Measurements from ENCODE around the gene GCC2.
"Not testable (repeated sequence)": the region's sequence is repeated elsewhere in the genome, so short reads cannot be mapped to it uniquely, and the experiment has no call there.

Gene GCC2, protein sequence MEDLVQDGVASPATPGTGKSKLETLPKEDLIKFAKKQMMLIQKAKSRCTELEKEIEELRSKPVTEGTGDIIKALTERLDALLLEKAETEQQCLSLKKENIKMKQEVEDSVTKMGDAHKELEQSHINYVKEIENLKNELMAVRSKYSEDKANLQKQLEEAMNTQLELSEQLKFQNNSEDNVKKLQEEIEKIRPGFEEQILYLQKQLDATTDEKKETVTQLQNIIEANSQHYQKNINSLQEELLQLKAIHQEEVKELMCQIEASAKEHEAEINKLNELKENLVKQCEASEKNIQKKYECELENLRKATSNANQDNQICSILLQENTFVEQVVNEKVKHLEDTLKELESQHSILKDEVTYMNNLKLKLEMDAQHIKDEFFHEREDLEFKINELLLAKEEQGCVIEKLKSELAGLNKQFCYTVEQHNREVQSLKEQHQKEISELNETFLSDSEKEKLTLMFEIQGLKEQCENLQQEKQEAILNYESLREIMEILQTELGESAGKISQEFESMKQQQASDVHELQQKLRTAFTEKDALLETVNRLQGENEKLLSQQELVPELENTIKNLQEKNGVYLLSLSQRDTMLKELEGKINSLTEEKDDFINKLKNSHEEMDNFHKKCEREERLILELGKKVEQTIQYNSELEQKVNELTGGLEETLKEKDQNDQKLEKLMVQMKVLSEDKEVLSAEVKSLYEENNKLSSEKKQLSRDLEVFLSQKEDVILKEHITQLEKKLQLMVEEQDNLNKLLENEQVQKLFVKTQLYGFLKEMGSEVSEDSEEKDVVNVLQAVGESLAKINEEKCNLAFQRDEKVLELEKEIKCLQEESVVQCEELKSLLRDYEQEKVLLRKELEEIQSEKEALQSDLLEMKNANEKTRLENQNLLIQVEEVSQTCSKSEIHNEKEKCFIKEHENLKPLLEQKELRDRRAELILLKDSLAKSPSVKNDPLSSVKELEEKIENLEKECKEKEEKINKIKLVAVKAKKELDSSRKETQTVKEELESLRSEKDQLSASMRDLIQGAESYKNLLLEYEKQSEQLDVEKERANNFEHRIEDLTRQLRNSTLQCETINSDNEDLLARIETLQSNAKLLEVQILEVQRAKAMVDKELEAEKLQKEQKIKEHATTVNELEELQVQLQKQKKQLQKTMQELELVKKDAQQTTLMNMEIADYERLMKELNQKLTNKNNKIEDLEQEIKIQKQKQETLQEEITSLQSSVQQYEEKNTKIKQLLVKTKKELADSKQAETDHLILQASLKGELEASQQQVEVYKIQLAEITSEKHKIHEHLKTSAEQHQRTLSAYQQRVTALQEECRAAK (N-terminal part only)

DNA sequence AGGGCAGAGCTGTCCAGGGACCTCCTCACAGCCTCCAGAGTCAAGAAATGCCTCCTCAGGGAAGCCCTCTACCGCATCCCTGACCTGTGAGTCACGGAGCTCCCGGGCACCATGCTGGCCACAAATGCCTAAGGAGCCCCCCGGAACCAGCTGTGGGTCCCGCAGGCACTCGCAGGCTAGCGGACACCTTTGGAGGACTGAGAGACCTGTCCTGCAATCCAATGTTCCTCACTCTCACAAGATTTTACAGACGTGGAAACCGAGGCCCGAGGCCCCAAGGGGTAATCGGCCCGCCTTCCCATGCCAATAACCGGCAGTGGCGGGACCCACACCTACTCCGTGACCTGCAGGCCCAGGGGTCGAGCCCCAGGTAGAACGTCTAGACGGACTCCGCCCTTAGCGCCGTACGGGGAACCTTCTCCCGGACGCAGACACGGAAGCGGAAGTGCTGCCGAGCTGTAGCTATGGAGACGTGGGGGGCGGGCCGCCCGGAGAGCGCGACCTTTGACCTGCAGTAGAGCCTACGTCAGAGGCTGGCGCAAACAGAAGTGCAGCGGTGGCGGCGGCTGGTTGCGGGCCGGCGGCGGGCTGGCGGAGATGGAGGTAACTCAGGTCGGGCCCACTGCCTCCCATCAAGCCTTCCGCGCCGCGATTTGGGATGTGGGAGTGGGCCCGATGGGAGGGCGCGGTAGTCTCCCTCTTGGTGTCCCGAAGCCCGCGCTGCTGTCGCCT, at the start of gene GCC2:
TSS of gene GCC2 (plus strand) at position 529 of the 732 bp plus-strand sequence. CDS start at position 598, 69 bp downstream.
- DNase-seq (ENCODE audit: low spot score) = peak; percentile 96

DNA sequence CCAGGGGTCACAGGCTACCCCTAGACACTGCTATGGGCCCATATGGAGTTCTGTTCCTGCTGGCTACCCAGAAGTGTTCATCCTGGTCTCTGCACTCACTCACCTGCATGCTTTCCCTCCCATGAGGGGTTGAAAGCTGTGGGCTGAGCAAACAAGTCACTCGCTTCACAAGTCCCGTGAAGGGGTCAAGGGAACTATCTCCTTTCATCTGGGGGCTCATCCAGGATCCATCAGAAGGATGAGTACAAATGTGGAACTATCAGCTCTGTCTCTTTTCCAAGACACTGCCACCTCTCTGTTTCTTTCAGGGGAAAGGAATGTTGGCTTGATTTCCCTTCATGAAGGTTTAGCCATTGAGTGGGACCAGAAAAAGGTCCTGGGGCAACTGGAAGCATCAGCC, 49.5 kb upstream of the GCC2 start:
- DNase-seq (ENCODE audit: low spot score) = no peak

DNA sequence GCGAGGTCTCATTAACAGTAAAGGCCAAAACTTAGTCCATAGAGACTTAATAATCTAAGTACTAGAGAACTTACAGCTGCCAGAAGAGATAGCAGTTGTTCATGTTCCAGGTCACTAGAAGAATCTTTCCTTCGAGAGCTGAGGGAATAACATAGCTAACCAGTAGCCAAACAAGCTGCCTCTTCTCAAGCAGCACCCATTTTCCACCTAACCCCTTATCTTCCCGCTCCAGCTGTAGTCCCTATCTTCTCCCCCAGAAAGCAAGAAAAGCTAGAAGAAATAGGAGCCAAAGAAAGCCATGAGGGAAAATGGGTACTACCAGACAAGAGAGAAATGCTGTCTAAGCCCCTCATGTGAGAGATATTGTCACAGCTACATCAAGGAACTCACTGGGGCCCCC, 47.2 kb upstream of the GCC2 start:
- no peak for DNase-seq (ENCODE audit: low spot score)

DNA sequence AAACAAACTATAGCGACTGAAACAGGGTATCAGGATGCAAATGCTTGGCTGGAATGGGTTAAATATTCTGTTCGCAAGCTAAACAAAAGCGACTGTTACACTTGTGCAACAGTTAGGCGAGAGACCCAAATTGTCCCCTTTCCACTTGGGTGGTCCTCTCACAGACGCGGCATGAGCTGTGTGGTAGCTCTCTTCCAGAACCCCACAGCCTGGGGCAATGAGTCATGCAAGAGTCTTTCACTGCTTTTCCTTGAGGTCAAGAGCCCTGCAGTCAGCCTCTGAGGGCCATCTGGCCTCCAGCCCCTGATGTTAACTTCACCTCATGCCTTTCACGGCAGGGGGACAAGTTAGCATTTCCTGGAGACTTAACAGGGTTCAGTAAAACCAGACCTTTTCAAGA, 45.5 kb upstream of the GCC2 start:
- DNase-seq (ENCODE audit: low spot score) = no peak

DNA sequence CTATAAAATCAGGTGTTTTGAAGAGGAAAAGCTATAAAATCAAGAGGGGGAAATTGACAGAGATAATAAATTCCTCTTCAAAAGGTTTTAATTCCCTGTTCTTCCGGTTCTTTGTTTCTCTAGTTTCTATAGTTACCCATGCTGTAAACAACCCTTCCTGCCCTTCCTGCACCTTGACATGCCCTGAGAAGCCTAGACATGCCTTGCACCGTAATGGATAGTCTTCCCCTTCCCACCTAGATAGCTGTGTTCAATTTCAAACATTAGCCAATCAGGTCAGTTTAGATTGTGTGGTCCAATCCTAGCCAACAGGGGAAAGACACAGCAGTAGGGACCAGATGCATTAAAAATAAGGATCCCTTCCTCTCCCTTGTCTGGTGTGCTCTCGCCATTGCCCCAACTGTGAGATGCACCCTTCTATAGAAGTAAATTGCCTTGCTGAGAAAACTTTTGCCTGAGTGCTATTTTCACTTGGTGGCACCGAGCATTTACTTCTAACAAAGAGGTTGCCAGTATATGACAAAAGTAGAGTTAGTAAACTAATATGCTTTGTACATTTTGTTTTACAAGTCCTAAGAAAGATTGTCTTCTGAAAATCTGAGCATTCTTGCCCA, 44.1 kb upstream of the GCC2 start:
- no peak for DNase-seq (ENCODE audit: low spot score)

DNA sequence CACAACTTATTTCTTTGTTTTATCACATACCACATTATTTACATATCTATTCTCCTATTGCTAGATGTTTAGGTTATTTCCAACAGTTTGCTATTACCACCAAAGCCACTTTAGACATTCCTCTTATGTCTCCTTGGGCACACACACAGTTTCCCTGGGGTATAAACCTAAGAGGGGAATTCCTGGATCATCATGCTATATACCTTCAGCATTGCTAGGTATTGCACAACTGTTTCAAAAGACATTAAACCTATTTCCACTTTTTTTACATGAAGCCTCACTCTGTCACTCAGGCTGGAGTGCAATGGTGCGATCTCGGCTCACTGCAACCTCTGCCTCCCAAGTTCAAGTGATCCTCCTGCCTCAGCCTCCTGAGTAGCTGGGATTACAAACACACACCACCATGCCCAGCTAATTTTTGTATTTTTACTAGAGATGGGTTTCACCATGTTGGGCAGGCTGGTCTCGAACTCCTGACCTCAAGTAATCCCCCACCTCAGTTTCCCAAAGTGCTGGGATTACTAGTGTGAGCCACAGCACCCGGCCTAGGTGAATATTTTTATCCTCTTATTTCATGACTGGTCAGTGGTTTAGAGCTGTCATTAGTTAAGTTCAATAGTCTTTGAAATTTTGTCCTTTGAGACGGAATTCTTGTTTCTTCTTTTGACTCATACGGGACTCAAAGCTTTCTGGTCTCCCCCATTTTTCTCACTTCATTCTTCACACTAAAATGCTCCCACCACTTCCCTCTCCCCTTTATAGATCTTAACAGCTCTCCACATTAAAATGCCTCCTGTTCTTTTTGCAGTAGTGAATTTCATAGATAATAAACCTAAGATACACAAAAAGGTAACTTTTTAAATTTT, 40.9 kb upstream of the GCC2 start:
- DNase-seq (ENCODE audit: low spot score) = no peak

DNA sequence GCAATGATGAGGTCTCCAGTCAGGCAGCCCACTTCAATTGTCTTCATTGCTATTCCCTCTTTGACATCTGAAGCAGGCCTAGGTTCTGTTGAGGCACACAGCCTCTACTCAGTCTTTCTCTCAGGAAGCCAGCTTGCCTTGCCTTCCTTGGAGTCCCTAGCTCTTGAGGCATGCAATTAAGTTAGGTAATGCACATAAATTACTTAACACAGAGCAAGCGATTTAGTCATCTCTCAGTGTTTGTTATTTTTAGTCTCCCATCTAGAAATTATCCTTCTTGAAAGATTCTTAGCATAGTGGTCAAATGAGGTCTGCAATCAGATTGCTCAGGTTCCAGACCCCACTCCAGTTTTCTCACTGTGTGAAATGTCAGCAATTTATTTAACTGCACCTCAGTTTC, 39.2 kb upstream of the GCC2 start:
- DNase-seq (ENCODE audit: low spot score) = no peak

DNA sequence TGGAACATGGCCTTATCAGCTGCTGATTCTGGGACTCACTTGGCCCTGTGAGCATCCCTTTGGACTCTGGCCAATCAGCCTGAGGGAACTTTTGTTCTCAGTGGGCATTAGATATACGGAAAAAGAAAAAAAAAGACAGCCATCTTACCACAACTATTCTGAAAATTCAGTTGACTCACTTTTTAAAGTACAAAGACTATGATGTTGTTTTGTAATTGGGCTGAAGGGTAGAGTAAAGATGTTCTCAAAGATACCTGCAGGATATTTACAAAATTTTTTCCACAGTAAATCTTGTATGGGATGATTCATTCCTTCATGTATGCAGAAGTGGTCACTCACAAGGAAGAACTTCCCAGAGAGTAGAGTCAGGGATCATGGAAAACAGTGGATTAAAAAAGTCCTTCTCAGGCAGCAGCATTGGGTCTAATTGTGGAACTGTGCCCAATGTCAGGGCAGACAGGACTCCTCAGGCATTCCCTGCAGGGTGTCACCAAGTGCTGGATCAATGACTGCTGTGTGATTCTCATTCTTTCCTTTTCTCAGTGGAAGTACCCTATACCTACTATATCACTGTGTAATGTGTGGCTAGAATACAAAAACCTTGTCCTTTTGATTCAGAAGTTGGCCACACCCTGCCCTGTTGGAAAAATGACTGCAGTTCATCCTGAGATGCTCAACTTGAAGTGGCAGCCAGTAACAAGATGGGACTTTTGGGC, 35.9 kb upstream of the GCC2 start:
- no peak for DNase-seq (ENCODE audit: low spot score)

DNA sequence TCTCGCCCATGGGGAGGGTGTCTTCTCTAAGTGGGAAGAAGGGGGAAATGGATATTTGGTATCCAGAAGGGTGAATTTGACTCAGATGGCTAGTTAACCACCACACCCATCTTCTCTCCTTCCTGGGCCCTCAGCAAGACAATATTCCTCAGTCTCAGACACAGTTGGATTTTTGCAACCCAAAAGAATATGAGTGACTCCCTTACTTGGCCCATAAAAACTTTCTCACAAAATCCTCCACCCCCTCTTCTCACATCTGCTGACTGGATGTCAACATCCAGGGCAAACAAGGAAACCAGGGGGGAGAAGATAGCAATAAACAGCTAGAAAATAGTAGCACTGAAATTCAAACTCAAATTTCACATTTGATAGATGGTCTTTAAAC, 35.3 kb upstream of the GCC2 start:
- no peak for DNase-seq (ENCODE audit: low spot score)

DNA sequence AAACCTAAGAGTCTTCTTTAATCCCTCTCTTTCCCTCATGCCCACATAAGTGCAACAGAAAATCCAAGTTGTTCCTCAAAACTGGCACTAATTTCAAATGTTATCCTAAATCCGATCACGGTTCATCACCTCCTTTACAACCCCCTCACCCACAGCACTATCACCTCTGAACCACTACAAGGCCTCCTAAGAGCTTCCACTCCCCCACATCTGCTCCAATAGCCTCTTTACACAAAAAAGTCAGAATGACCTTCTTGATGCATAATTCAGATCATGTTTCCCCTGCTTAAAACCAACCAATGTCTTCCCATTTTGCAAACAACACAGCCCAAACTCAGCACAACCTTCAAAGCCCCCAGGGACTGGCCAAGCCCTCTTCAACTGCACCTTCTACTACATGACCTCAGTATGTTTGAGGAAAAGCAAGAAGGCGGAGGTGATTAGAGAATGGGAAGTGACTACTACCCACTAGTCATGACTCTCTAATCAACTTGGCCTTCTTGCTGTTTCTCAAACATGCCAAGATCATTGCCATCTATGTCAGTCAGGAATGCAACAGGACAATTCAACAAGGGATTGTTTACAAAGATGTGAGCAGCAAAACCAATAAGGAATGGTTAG, 34.6 kb upstream of the GCC2 start:
- DNase-seq (ENCODE audit: low spot score) = no peak

DNA sequence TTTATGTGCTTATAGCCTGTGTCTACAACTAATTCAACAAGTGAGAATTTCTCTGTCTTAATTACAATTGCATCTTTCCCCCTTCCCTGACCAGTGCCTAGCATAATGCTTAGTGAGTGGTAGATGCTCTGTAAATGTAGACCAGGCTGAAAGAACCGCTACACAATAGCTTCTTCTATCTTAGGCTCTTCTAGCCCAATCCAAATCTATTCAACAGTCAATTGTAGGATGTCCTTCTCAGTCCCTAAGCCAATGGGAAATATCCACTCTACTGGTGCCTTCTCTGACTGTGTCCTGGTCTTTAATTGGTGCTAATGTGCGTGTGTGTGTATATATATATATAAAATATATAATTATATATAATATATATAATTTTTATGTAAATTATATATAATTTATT, 34.1 kb upstream of the GCC2 start:
- no peak for DNase-seq (ENCODE audit: low spot score)

DNA sequence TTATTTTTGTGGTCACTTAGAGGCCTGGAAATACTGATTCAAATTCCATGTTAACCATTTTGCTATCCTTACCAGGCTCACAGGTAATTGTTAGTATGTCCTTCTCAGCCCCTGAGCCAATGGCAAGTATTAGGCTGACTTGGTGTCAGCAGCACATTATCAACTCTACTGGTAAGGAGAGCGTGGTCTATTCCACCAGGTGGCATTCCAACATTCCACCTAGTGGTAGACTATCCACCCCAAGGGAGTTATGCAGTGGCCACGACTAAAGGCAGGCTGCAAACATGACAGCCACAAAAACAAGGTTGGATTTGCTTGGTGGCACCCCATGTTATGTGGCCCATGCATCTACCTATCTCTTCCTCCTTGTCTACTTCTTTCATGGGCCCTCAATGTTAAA, 31.8 kb upstream of the GCC2 start:
- peak; percentile 39 for DNase-seq (ENCODE audit: low spot score)

DNA sequence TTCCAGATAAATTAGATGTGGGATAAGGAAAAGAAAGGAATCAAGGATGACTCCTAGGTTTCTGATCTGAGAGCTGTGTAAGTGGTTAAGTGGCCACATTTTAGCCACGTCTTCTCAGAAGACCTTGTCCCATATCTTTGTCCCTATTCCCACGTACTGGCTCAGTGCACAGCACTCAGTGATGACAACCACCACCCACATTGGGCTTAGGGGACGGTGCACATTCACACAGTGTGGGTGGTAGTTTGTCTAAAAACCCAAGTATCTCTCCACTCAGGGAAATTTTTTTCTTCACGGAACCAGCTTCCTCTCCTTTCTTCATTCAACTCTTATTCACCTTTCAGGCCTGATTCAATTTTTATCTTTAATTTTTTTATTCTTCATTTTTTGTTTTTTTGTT, 30.6 kb upstream of the GCC2 start:
- no peak for DNase-seq (ENCODE audit: low spot score)

DNA sequence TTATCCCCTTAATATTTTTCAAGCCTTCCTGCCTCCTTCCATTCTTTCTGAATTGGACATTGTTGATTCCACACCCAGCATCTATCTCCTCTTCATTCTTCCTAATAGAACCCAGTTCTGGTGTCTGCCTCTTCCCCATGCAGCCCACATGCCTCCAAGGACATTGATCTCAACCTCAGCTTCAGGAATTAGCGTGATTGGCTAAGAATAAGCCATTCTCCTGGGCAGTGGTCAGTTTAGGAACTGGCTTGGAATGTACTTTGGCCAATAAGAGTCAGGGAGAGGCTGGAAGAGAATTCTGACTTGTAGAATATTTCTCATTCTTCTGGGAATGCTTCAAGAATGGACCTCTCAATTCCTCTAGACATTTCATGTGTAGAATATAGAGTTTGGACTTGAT, 25.9 kb upstream of the GCC2 start:
- DNase-seq (ENCODE audit: low spot score) = no peak

DNA sequence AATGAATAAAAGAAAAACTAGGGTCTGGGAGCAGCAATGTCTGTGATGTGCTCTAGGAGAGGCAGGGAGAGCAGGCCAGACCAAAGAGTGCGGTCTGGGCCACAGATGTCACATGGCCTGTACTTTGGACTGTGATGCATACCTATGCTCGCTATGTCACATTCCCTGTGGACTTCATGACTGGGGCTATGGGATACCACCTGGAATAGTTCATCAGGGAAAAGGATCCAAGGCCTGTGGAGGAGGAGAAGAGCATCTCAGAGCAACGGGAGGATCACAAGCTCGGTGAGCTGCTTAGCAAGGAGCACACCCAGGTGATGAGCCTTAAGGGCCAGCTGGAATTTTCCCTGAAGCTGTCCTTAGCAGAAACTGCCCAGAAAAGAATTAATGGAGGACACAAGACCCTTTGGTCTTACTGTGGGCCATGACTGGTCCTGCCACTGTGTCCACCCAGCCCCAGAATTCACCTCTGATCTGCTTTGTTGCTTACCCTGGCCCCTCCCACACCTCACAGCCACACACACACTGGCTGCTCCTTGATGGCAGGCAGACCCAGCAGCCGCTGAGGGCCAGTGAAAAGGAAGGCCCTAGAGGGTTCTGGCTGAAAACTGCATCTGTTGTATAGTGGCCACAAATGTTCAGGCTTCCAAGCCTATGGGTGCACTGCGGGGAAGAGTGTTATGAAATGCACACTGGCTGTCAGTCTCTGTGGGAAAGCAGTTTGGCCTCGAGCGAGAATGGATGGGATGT, 25.3 kb upstream of the GCC2 start:
- DNase-seq (ENCODE audit: low spot score) = no peak

DNA sequence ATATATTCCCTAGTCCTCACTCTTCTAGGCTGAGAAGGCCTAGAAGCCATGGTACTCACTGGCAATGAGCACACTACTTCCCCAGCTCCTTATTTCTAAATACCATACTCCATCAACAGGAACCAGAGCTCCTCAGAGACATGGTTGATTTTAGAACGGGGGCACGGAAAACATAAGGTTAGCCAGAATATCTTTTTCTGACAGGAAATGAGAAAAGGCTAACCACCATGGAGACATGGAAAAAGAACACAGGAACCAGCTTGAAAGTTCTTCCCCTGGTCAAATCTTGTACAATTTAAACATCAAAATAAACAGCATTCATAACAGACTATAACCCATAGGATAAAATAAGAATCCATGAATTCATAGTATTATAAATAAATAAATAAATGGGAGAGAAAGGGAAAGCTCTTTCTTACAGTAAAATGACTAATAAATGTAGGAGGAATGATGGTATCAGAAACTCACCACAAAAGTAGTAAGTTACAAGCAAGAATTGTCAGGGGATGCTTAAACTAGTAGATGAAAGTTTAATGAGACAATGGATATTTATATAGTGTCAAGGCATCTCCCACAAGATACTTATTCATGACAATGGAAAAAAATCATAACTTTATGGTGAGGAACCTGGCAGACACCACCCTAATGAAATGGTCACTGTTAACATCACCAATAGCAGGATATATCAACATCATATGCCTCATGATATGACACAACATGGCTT, 20.6 kb upstream of the GCC2 start:
- no peak for DNase-seq (ENCODE audit: low spot score)

DNA sequence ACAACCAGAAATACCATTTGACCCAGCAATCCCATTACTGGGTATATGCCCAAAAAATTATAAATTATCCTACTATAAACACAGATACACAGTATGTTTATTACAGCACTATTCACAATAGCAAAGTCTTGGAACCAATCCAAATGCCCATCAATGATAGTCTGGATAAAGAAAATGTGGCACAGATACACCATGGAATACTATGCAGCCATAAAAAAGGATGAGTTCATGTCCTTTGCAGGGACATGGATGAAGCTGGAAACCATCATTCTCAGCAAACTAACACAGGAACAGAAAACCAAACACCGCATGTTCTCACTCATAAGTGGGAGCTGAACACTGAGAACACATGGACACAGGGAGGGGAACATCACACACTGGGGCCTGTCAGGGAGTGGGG, 13.4 kb upstream of the GCC2 start:
- not testable (repeated sequence) for DNase-seq (ENCODE audit: low spot score)

DNA sequence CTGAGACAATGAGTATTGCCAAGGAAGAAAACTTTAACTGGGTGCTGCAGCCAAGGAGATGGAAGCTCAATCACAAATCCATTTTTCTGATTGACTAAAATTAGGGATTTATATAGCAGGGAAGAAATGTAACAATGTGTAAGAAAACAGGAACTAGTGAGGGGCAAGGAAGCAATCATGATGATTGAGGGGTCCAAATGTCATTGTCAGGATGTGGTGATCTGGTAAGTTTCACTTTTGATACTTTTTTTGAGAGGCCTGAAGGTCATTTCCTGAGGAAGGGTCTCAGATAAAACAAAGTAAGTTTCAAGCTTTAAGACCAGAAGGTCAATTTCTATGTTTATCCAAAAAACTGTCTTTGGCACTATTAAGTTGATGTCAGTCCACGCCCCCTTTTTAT, 12.0 kb upstream of the GCC2 start:
- no peak for DNase-seq (ENCODE audit: low spot score)
